Measurements from ENCODE around the gene NPIPB4. TPM values are rescaled to one million over a fixed set of nuclear protein-coding genes. Genes with fewer than 3 reads are reported as not detected.
A peak's percentile ranks its signal among the peaks of the same experiment; 100 is the strongest.
"Not testable (repeated sequence)": the region's sequence is repeated elsewhere in the genome, so short reads cannot be mapped to it uniquely, and the experiment has no call there.

NPIPB4 gene
- total RNA-seq, 1 donor, result 42.7 TPM

DNA sequence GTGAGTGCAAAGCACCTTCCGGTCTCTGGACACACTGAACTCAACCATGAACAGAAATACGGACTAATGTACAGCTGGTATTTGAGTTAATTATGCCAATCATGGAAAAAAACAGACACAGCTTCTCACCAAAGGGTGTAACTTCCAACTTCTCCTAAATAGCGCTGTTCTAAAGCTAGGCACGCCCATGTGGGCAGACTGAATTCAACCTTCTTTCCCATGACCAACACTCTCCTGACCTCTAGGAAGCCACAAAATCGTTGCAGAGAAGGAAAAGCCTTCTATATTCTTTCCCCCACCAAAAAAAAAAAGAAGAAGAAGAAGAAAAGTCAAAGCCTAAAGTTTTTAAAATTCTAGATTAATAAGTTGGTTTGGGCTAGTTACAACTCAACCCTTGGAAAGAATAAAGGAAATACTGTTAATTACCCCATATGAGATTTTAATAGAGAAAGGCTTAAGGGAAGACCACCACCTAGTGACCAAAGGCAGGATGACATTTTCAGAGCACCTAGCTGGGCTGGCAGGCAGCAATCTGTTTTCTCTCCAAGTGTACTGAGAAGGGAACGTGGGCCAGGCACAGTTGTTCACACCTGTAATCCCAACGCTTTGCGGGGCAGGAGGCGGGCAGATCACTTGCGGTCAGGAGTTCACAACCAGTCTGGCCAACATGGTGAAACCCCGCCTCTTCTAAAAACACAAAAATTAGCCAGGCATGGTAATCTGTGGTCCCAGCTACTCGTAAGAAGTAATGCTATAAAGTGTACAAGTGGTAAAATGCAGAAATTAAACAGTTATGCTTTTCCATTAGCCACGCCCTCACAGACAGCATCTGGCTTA, 55.8 kb downstream of the NPIPB4 start:
- not testable (repeated sequence) for H4K20me1 ChIP-seq (ENCODE audit: insufficient read depth, low read length); DNase-seq (ENCODE audit: insufficient read length, low spot score, missing footprints); H3K9me3 ChIP-seq (ENCODE audit: low read depth, low read length); H3K4me1 ChIP-seq (ENCODE audit: insufficient read depth, low read length); H2AFZ ChIP-seq (ENCODE audit: low read length); H3K27me3 ChIP-seq (ENCODE audit: insufficient read depth, low read length); H3K4me3 ChIP-seq (ENCODE audit: insufficient read depth, low read length); H3K36me3 ChIP-seq (ENCODE audit: insufficient read depth, low read length); H3K79me2 ChIP-seq (ENCODE audit: insufficient read depth, low read length); H3K27ac ChIP-seq (ENCODE audit: low read depth, low read length); H3K4me2 ChIP-seq (ENCODE audit: insufficient read depth, low read length)
- TF ChIP-seq CTCF (IDR thresholded peaks at IDR 0.05; ENCODE audit: extremely low read depth, low read depth, low read length), result peak; percentile 48

- not testable (repeated sequence) for H3K79me2 ChIP-seq (ENCODE audit: insufficient read depth, low read length); H3K4me1 ChIP-seq (ENCODE audit: insufficient read depth, low read length); H3K27ac ChIP-seq (ENCODE audit: low read depth, low read length); H4K20me1 ChIP-seq (ENCODE audit: insufficient read depth, low read length); H3K4me2 ChIP-seq (ENCODE audit: insufficient read depth, low read length); H3K36me3 ChIP-seq (ENCODE audit: insufficient read depth, low read length); H3K9me3 ChIP-seq (ENCODE audit: low read depth, low read length); H2AFZ ChIP-seq (ENCODE audit: low read length); H3K4me3 ChIP-seq (ENCODE audit: insufficient read depth, low read length); DNase-seq (ENCODE audit: insufficient read length, low spot score, missing footprints); H3K27me3 ChIP-seq (ENCODE audit: insufficient read depth, low read length)
Observed at GRCh38 chr16:21798601-21799000, 59.0 kb downstream of the NPIPB4 start.

DNA sequence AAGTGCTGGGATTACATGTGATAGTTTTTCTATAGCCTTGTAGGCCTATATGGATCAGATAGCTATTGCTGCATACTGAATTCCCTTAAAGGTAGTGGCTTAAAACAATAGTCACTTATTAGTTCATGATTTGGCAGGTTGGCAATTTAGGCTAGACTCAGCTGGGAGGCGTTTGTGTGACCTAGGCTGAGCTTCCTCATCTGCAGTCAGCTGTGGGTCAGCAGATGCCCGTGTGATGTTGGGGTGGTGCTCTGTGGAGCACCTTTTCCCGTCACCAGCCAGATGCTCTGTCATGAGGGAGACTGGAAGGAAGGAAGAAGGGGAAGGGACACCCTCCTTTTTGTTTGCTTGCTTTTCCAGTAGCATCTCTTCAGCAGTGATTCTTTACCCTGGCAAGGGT, 64.2 kb downstream of the NPIPB4 start:
- not testable (repeated sequence) for H3K79me2 ChIP-seq (ENCODE audit: insufficient read depth, low read length); H3K36me3 ChIP-seq (ENCODE audit: insufficient read depth, low read length); H3K27me3 ChIP-seq (ENCODE audit: insufficient read depth, low read length); H3K4me3 ChIP-seq (ENCODE audit: insufficient read depth, low read length); H3K9me3 ChIP-seq (ENCODE audit: low read depth, low read length); H3K4me2 ChIP-seq (ENCODE audit: insufficient read depth, low read length); H3K27ac ChIP-seq (ENCODE audit: low read depth, low read length); H2AFZ ChIP-seq (ENCODE audit: low read length); H3K4me1 ChIP-seq (ENCODE audit: insufficient read depth, low read length); DNase-seq (ENCODE audit: insufficient read length, low spot score, missing footprints); H4K20me1 ChIP-seq (ENCODE audit: insufficient read depth, low read length)

DNA sequence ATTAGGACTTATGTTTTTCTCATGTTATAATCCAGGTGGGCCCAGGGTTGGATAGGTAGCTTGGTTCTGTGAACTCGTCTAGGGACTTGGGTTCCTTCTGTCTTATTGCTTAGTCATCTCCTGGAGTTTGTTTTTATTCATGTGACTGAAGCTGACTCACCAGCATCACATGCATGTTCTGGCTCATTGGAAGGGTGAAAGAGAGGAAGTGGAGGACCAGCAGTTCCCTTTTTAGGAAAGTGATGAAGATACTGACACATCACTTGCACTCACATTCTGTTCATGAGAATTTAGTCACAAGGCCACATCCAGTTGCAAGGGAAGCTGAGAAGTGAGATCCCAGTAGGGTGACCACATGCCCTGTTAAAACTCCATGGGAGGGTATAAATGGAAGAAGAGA, 67.0 kb downstream of the NPIPB4 start:
- H2AFZ ChIP-seq (ENCODE audit: low read length); H3K27me3 ChIP-seq (ENCODE audit: insufficient read depth, low read length); H3K9me3 ChIP-seq (ENCODE audit: low read depth, low read length); H3K4me2 ChIP-seq (ENCODE audit: insufficient read depth, low read length); H4K20me1 ChIP-seq (ENCODE audit: insufficient read depth, low read length); H3K36me3 ChIP-seq (ENCODE audit: insufficient read depth, low read length); DNase-seq (ENCODE audit: insufficient read length, low spot score, missing footprints); H3K27ac ChIP-seq (ENCODE audit: low read depth, low read length); H3K4me1 ChIP-seq (ENCODE audit: insufficient read depth, low read length); H3K79me2 ChIP-seq (ENCODE audit: insufficient read depth, low read length); H3K4me3 ChIP-seq (ENCODE audit: insufficient read depth, low read length): not testable (repeated sequence)

Small RNAs within 50 kb of the gene (small RNA-seq; reads per million reads assigned to genes)
- gene AC092375.3, result not detected

Other genes with a start within 250 kb of the NPIPB4 start
- gene IGSF6, start 205.1 kb downstream of the NPIPB4 start, total RNA-seq, result under 0.01 and 0.36 TPM in 2 replicates
- under 0.01 TPM in 2 replicates for gene OTOA, start 193.8 kb downstream of the NPIPB4 start, total RNA-seq
- gene UQCRC2, start 95.6 kb upstream of the NPIPB4 start, total RNA-seq, result 157 and 166 TPM in 2 replicates
- gene PDZD9, start 143.4 kb upstream of the NPIPB4 start, total RNA-seq, result not detected in 2 replicates
- 15.2 and 15.9 TPM in 2 replicates for gene MOSMO, start 150.4 kb upstream of the NPIPB4 start, total RNA-seq
- under 0.01 and 0.36 TPM in 2 replicates for gene VWA3A, start 234.8 kb upstream of the NPIPB4 start, total RNA-seq

Data from osteoblast (primary cell).